HG02678 (cell line): ENCODE data around the gene GCC1.
A peak's percentile ranks its signal among the peaks of the same experiment; 100 is the strongest.

Source experiments
- ATAC-seq: cut with Tn5 transposase; IDR thresholded peaks from one replicate; pipeline ENCODE4 v1.9.1; 2021; ENCODE audit warnings: mild to moderate bottlenecking, moderate library complexity; ENCODE audit not compliant: unreplicated experiment

The GCC1 gene

GRCh38 chr7:127585044-127585953 is at the start of gene GCC1:
GCC1 (minus strand) TSS chr7:127585596; CDS start chr7:127585182, 414 bp downstream.
- ATAC-seq, result peak; percentile 79

GRCh38 chr7:127632276-127632910 is 47.0 kb upstream of the GCC1 start:
- ATAC-seq, result no peak

GRCh38 chr7:127629268-127629854 is 44.0 kb upstream of the GCC1 start:
- peak; percentile 67 for ATAC-seq

- no peak for ATAC-seq
These were observed 43.0 kb upstream of the GCC1 start for GRCh38 chr7:127628445-127628844.

- no peak for ATAC-seq
These were observed 39.9 kb upstream of the GCC1 start for GRCh38 chr7:127625331-127625730.

- ATAC-seq, result no peak
These were observed 35.2 kb upstream of the GCC1 start for GRCh38 chr7:127620406-127621233.

GRCh38 chr7:127619681-127620405 is 34.4 kb upstream of the GCC1 start:
- ATAC-seq, result no peak

GRCh38 chr7:127618775-127619174 is 33.4 kb upstream of the GCC1 start:
- no peak for ATAC-seq

- ATAC-seq, result no peak
These were observed 32.6 kb upstream of the GCC1 start, which contains the start of gene PAX4 for GRCh38 chr7:127618042-127618441. PAX4 (minus strand) TSS chr7:127618142; CDS start chr7:127615928, 2,214 bp downstream.

- no peak for ATAC-seq
These were observed 31.3 kb upstream of the GCC1 start for GRCh38 chr7:127616724-127617123.

GRCh38 chr7:127612263-127612662 is 26.9 kb upstream of the GCC1 start:
- no peak for ATAC-seq

GRCh38 chr7:127609297-127609696 is 23.9 kb upstream of the GCC1 start:
- ATAC-seq, result no peak

GRCh38 chr7:127608446-127608845 is 23.1 kb upstream of the GCC1 start:
- ATAC-seq, result no peak

- ATAC-seq, result no peak
These were observed 15.5 kb upstream of the GCC1 start for GRCh38 chr7:127600885-127601284.

- ATAC-seq, result no peak
These were observed 12.9 kb upstream of the GCC1 start for GRCh38 chr7:127598318-127598717.

- no peak for ATAC-seq
These were observed 10.3 kb upstream of the GCC1 start for GRCh38 chr7:127595737-127596136.

GRCh38 chr7:127594490-127594889 is 9.1 kb upstream of the GCC1 start:
- no peak for ATAC-seq

- no peak for ATAC-seq
These were observed 7.2 kb upstream of the GCC1 start for GRCh38 chr7:127592550-127592949.

- no peak for ATAC-seq
These were observed 6.2 kb upstream of the GCC1 start for GRCh38 chr7:127591591-127591990.

GRCh38 chr7:127591189-127591588 is 5.8 kb upstream of the GCC1 start:
- ATAC-seq, result no peak
